Testis (tissue), 2 donors: ENCODE results near the gene PML.

Experiments
- CTCF ChIP-seq, 3 experiments: fragments of 450-650 bp in 2 of 3; fragments of 200-600 bp in 1 of 3; sonication (generic) in 1 of 3; IDR thresholded peaks; one replicate each; pipeline ENCODE4 v1.5.1; 2016 to 2019; ENCODE audit warnings: antibody characterized with exemption in 3 of 3, mild to moderate bottlenecking in 2 of 3, moderate library complexity in 1 of 3
- POLR2A ChIP-seq: fragments of 450-650 bp; IDR thresholded peaks from one replicate; pipeline ENCODE4 v1.6.1; 2017; ENCODE audit warnings: antibody characterized with exemption, mild to moderate bottlenecking, moderate library complexity

- TF ChIP-seq CTCF (IDR thresholded peaks at IDR 0.05) (no peak), POLR2A (no peak)
Observed at GRCh38 chr15:74027688-74028087, 33.2 kb downstream of the PML start.
